Measurements from ENCODE around the gene SP140.
"Not testable (repeated sequence)": the region's sequence is repeated elsewhere in the genome, so short reads cannot be mapped to it uniquely, and the experiment has no call there.

SP140 gene

GRCh38 chr2:230327418-230328154 is 102.0 kb downstream of the SP140 start:
- peak; percentile 64 to 79 (median 74) for DNase-seq

- DNase-seq, result no peak
Observed at GRCh38 chr2:230328155-230328458, 102.6 kb downstream of the SP140 start.

- peak; percentile 49 to 64 (median 60) for DNase-seq
Observed at GRCh38 chr2:230329946-230330605, 104.5 kb downstream of the SP140 start.

- DNase-seq, result peak; percentile 30 to 55 (median 31)
Observed at GRCh38 chr2:230330725-230331124, 105.2 kb downstream of the SP140 start.

DNA sequence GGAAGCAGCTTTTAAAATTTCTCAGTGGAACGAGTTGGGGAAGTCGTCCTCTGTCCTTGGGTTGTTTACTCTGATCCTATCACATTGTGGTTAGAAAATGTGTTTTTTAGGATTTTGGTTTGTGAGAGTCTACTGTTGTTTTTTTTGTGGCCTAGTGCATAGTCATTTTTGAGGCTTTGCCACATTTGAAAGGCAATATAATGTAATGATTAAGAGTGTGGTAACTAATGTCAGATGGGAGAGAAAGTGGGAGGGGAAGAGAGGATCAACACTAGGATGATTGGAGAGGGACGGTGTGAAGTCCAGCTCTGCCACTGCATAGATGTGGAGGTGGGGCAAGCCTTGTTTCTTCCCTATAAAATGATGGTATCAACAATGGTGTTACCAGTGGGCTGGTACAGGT is 109.9 kb downstream of the SP140 start:
- DNase-seq, result no peak

- no peak for DNase-seq
Observed at GRCh38 chr2:230335864-230336506, 110.4 kb downstream of the SP140 start.

GRCh38 chr2:230341936-230342528 is 116.5 kb downstream of the SP140 start:
- not testable (repeated sequence) for DNase-seq

- DNase-seq, result not testable (repeated sequence)
Observed at GRCh38 chr2:230343041-230343624, 117.6 kb downstream of the SP140 start.

- no peak for DNase-seq
Observed at GRCh38 chr2:230343747-230344146, 118.2 kb downstream of the SP140 start.

DNA sequence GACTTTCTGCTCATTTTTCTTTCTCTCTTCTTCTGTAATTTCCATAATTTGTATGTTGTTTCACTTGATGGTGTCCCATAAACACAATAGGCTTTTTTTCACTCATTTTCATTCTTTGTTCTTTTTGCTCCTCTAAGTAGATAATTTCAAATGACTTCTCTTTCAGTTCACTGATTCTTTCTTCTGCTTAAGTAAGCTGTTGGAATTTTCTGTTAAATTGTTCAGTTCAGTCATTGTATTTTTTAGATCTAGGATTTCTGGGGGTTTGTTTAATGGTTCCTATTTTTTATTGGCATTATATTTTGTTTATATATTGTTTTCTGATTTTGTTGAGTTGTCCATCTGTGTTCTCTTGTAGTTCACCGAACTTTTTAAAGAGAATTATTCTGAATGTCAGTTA is 120.9 kb downstream of the SP140 start:
- DNase-seq, result no peak

DNA sequence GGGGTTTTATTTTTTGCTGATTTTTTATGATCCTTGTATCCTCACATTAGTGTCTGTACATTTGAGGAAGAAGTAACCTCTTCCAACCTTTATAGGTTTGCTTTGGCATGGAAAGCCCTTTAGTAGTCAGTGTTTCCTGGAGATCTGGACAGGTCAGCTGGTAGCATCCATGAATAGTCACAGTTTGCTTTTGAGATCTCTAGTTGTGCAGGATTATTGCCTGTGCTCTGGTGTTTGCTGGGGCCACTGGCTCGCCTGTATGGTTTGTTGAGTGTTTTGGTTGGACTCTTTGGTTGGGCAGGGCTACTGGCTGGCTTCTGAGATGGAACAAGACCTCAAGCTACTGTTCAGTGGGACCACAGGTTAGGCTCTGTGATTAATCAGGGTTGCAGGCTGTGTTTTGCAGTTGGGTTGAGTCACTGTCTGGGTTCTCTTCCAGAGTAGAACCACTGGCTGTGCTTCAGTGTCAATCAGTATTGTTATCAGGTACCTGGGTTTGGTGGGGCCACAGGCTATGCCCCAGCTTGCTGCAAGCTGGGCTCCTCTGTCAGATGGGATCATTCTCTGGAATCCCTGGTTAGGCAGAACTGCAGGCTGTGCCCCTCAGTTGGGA is 121.5 kb downstream of the SP140 start:
- DNase-seq, result no peak

- peak; percentile 28 to 31 (median 30) for DNase-seq
Observed at GRCh38 chr2:230347659-230348305, 122.2 kb downstream of the SP140 start.

DNA sequence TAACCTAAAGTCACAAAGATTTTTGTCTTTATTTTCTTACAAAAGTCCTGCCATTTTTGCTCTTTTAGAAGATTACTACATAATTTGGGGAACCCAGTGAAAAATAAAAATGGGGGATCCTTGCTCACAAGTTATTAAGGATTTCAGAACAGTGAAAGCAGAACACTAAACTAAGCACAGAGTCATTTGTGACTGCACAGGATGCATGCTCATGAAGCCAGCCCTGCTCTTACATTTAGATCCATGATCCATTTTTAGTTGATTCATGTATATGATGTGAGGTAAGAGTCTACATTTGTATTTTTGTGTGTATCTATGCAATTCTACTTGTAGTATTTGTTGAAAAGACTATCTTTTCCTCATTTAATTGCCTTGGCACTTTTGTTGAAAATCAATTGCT is 123.3 kb downstream of the SP140 start:
- no peak for DNase-seq

DNA sequence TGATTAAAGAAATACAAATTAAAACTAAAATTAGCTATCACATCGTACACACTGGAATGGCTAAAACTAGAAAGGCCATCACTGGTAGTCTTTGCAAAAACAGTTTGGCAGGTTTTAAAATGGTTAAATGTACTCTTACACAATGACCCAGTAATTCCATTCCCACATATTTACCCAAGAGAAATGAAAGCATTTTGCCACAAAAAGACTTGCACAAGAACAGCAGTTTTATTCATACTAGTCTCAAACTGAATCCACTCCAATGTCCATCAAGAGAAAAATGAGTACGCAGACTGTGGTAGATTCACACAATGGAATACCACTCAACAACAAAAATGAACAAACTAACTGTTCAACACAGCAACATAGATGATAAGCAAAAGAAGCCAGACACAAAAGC is 130.5 kb downstream of the SP140 start:
- no peak for DNase-seq

- no peak for DNase-seq
Observed at GRCh38 chr2:230358305-230358704, 132.8 kb downstream of the SP140 start.

GRCh38 chr2:230360028-230360427 is 134.5 kb downstream of the SP140 start:
- DNase-seq, result no peak

- DNase-seq, result no peak
Observed at GRCh38 chr2:230362030-230362691, 136.6 kb downstream of the SP140 start.

Data from suppressor macrophage treated with lipopolysaccharide for 1 hour (primary cell).